ENCODE measurements around the gene LRFN5.

- TF ChIP-seq CTCF (IDR thresholded peaks at IDR 0.05) (no peak), POLR2A (IDR thresholded peaks at IDR 0.05) (no peak)
These were observed 218.9 kb downstream of the LRFN5 start for GRCh38 chr14:41825622-41826021.
